Stimulated activated naive CD4-positive, alpha-beta T cell (primary cell): Measurements from ENCODE around the gene DRAM1.
A peak's percentile ranks its signal among the peaks of the same experiment; 100 is the strongest.
"Not testable (repeated sequence)": the region's sequence is repeated elsewhere in the genome, so short reads cannot be mapped to it uniquely, and the experiment has no call there.

Experiments
- DNase-seq, 6 experiments: peaks; one replicate each; lab custom pipeline; 2025; lab: John Stamatoyannopoulos, UW

The DRAM1 gene

GRCh38 chr12:101906226-101906625 lies 28.8 kb downstream of the DRAM1 start:
- DNase-seq, result no peak

- DNase-seq, result no peak
Observed at GRCh38 chr12:101908395-101908794, 31.0 kb downstream of the DRAM1 start.

- DNase-seq, result no peak
Observed at GRCh38 chr12:101909646-101910045, 32.3 kb downstream of the DRAM1 start.

GRCh38 chr12:101915841-101916240 lies 38.5 kb downstream of the DRAM1 start:
- no peak for DNase-seq

- DNase-seq, result not testable (repeated sequence)
Observed at GRCh38 chr12:101918805-101919204, 41.4 kb downstream of the DRAM1 start.

GRCh38 chr12:101919447-101919846 lies 42.1 kb downstream of the DRAM1 start:
- DNase-seq, result no peak

- no peak for DNase-seq
Observed at GRCh38 chr12:101920906-101921305, 43.5 kb downstream of the DRAM1 start.

- DNase-seq, result no peak
Observed at GRCh38 chr12:101923045-101923718, 45.8 kb downstream of the DRAM1 start.

- no peak for DNase-seq
Observed at GRCh38 chr12:101924618-101925017, 47.2 kb downstream of the DRAM1 start.

- no peak for DNase-seq
Observed at GRCh38 chr12:101925361-101925760, 48.0 kb downstream of the DRAM1 start.

GRCh38 chr12:101925935-101926334 lies 48.6 kb downstream of the DRAM1 start:
- DNase-seq, result no peak

GRCh38 chr12:101927036-101927435 lies 49.7 kb downstream of the DRAM1 start:
- DNase-seq, result no peak

- DNase-seq, result no peak
Observed at GRCh38 chr12:101927999-101928398, 50.6 kb downstream of the DRAM1 start.

GRCh38 chr12:101928556-101928955 lies 51.2 kb downstream of the DRAM1 start:
- no peak for DNase-seq

- no peak for DNase-seq
Observed at GRCh38 chr12:101929365-101930041, 52.1 kb downstream of the DRAM1 start.

- DNase-seq, result no peak
Observed at GRCh38 chr12:101931498-101932326, 54.3 kb downstream of the DRAM1 start.

GRCh38 chr12:101933866-101934514 lies 56.6 kb downstream of the DRAM1 start:
- no peak for DNase-seq

- no peak for DNase-seq
Observed at GRCh38 chr12:101935890-101936746, 58.7 kb downstream of the DRAM1 start.

GRCh38 chr12:101939306-101939705 lies 61.9 kb downstream of the DRAM1 start:
- peak in 1 of 6 experiments; percentile 19 for DNase-seq

GRCh38 chr12:101939856-101940265 lies 62.5 kb downstream of the DRAM1 start:
- peak in 5 of 6 experiments; percentile 25 to 66 (median 30) for DNase-seq

- DNase-seq, result no peak
Observed at GRCh38 chr12:101940400-101940950, 63.1 kb downstream of the DRAM1 start.
